GM12874 (cell line): Measurements from ENCODE around the gene RIPOR2.

Source experiments
- TF ChIP-seq, protein P1 (sequence below): IDR thresholded peaks from 2 replicates; pipeline ENCODE4 v1.5.1; 2011; ENCODE audit warnings: low read depth, mild to moderate bottlenecking, control low read depth, low read length, moderate library complexity; ENCODE audit not compliant: insufficient read depth

Gene RIPOR2

DNA sequence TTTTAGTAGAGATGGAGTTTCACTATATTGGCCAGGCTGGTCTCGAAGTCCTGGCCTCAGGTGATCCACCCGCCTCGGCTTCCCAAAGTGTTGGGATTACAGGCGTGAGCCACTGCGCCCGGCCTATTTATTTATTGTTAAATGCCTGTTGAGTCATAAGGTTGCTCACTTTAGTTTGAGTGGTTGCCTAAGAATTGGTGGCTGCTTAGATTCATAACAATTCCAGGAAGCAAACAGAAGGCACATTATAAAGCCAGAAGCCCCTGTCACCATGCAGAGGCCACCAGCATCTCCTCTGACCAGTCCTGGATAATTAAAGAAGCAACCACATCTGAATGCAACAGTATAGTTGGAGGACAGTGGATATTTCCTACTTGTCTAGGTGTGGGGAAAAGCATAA, 113.1 kb downstream of the RIPOR2 start:
- TF ChIP-seq, protein P1, sequence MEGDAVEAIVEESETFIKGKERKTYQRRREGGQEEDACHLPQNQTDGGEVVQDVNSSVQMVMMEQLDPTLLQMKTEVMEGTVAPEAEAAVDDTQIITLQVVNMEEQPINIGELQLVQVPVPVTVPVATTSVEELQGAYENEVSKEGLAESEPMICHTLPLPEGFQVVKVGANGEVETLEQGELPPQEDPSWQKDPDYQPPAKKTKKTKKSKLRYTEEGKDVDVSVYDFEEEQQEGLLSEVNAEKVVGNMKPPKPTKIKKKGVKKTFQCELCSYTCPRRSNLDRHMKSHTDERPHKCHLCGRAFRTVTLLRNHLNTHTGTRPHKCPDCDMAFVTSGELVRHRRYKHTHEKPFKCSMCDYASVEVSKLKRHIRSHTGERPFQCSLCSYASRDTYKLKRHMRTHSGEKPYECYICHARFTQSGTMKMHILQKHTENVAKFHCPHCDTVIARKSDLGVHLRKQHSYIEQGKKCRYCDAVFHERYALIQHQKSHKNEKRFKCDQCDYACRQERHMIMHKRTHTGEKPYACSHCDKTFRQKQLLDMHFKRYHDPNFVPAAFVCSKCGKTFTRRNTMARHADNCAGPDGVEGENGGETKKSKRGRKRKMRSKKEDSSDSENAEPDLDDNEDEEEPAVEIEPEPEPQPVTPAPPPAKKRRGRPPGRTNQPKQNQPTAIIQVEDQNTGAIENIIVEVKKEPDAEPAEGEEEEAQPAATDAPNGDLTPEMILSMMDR: no peak

DNA sequence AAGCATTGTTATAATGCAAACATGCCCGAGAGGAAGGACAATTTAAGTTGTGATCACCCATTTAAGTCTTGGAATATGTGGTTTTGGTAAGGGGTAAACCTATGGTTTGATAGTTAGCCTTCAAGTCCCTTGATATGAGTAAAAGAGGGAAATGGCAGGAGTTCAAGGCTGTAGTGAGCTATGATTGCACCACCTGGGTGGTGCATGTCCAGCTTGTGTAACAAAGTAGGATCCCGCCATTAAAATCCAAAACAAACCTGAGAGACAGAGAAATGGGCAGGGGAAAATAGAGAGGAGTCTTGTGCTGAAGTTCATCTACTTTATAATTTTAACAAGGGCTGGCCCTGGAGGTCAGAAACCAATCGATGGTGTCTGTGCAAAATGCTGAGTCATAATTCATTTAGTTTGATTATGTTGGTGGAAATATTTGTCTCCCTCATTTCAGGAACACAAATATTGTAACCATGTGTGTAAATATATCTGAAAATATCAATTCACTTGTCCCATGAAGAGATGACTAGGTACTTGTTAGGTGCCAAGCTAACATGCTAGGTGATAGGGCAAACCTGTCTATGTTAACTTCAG, 113.8 kb downstream of the RIPOR2 start:
- TF ChIP-seq, protein P1: no peak

DNA sequence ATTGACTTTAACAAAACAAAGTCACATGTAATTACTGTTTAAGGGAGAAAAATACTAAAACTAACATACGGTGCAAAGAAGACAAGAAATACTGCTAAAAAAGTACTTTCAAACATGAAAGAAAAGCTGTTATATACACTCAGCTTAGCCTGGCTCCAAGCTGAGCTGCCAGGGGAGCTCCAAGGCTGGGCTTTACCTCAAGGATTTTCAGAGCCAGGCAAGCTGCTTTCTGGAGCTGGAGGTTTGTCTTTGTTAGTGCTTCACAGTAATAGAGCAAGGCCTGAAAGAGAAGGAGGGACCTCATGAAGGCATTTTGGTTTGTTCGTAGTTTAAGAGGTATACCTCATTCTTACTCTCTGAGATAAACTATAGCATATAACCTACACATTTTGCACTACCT, 117.4 kb downstream of the RIPOR2 start:
- TF ChIP-seq, protein P1: no peak

DNA sequence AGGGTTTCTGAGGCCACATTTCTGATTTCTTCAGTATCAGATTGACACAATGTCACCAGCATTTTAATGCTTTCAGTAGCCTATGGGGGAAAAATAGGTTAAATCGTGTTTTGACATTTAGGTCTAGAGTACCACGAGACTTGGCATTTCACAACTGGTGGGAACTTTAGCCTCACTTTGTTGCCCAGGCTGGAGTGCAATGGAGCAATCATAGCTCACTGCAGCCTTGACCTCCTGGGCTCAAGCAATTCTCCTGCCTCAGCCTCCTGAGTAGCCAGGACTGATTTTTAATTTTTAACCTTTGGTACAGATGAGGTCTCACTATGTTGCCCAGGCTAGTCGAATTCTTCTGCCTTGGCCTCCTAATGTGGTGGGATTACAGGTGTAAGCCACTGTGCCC, 126.0 kb downstream of the RIPOR2 start:
- TF ChIP-seq, protein P1: no peak

DNA sequence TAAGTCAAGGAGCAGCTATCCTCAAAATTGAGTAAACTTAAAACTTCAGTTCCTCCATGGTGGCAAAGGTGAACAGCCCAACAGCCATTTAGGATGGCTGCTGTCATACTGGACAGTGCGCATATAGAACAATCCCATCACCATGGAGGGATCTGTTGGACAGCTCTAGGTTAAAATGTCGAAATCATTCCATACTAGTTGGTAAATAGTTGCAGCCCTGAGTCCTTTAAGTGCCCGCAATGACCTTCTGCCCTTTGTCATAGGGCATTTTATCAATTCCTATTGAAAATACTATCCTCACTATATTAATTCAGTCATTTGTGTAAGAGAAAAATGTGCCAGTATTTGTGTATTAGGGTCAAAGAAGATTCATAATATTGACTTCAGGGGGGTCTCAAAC, 128.2 kb downstream of the RIPOR2 start:
- TF ChIP-seq, protein P1: no peak

DNA sequence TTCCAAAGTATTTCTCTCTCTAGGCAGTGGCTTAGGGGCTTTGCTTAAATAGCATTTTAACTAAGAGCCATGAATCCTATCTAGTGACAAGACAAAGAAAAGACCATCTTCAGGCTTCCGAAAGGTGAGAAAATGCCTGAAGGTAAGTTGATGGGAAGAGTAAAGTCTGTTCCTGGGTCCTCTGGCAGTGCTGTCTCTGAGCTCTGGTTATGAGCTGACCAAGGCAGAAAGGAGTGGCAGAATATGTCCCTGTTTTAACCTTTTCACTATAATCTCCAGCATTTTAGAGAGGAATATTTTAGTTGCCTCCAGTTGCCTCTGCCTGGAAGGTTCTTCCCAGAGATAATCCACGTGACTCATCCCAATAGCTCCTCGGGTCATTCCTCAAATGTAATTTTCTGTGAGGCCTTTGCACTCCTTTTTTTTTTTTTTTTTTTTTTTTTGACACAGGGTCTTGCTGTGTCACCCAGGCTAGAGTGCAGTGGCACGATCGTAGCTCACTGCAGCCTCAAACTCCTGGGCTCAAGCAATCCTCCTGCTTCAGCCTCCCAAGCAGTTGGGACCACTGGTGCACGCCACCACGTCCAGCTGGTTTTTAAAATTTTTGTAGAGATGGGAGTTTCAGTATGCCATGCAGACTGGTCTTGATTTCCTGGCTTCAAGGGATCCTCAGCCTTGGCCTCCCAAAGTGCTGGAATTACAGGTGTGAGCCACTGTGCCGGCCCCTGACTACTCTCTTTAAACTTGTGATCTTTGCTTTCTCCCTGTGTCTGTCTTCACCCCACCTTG, 133.3 kb downstream of the RIPOR2 start:
- TF ChIP-seq, protein P1: no peak

DNA sequence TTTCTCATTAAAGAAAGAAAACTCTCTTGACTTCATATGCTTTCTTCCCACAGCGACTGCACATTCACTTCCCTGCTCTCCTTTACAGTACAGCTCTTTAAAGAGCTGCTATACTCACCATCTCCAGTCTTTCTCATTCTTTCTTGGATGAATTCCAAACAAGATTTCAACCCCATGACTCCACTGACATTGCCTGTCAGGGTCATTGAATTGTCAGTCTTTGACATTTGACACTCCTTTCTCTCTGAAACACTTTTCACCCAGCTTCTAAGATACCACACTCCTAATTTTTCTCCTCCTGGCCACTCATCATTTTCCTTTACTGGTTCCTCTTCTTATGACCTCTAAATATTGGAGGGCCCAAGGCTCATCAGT, 136.2 kb downstream of the RIPOR2 start:
- TF ChIP-seq, protein P1: no peak
